Measurements from ENCODE around the gene AOPEP.

DNA sequence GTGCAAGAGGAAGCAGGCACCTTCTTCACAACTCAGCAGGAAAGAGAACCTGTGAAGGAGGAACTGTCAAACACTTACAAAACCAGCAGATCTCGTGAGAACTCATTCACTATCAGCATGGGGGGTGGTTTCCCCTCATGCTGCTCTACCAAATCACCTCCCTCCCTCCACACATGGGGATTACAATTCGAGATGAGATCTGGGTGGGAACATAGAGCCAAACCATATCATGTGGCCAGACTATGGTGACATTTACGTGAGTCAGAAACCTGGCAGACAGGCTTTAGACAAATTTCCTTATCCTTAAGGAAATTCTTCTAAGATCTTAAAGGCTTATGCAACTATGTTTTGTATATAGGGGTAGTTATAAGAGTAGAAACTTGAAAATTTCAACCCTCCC is 8.7 kb upstream of the AOPEP start:
- TF ChIP-seq, protein P1, sequence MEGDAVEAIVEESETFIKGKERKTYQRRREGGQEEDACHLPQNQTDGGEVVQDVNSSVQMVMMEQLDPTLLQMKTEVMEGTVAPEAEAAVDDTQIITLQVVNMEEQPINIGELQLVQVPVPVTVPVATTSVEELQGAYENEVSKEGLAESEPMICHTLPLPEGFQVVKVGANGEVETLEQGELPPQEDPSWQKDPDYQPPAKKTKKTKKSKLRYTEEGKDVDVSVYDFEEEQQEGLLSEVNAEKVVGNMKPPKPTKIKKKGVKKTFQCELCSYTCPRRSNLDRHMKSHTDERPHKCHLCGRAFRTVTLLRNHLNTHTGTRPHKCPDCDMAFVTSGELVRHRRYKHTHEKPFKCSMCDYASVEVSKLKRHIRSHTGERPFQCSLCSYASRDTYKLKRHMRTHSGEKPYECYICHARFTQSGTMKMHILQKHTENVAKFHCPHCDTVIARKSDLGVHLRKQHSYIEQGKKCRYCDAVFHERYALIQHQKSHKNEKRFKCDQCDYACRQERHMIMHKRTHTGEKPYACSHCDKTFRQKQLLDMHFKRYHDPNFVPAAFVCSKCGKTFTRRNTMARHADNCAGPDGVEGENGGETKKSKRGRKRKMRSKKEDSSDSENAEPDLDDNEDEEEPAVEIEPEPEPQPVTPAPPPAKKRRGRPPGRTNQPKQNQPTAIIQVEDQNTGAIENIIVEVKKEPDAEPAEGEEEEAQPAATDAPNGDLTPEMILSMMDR (IDR thresholded peaks at IDR 0.05): no peak
- TF ChIP-seq EP300 (IDR thresholded peaks at IDR 0.05): no peak

Data from esophagus muscularis mucosa (tissue), 3 donors.